ENCODE data around the gene SUDS3. TPM values are rescaled to one million over a fixed set of nuclear protein-coding genes. Genes with fewer than 3 reads are reported as not detected.
A peak's percentile ranks its signal among the peaks of the same experiment; 100 is the strongest.

Gene SUDS3
- total and polyA plus RNA-seq, 2 donors (not counting 1 experiment from before 2014, with no cell fraction given), result 20.3 to 31.4 TPM

- Histone ChIP-seq H2AFZ (ENCODE audit: low read length) (peak within 1 kb of the TSS; percentile 28), H3K79me2 (ENCODE audit: control insufficient read depth, insufficient read depth, low read length) (peaks cover 64% of the 10 kb centered on the region), H3K27ac (ENCODE audit: insufficient read depth, low read length) (peak within 1 kb of the TSS; percentile 82), H3K27me3 (ENCODE audit: control insufficient read depth, insufficient read depth, low read length) (no peaks in the 10 kb centered on the region), H3K9me3 (ENCODE audit: control insufficient read depth, insufficient read depth, low read depth, low read length) (no peaks in the 10 kb centered on the region), H4K20me1 (ENCODE audit: control insufficient read depth, extremely low read depth, insufficient read depth, low read length) (no peaks in the 10 kb centered on the region), H3K4me3 (replicated peaks in 1 of 4; ENCODE audit: control extremely low read depth in 1 of 4, insufficient read depth in 1 of 4, low read depth in 3 of 4, low read length in 4 of 4) (peak within 1 kb of the TSS; percentile 72 to 94 (median 89)), H3K9ac (ENCODE audit: insufficient read depth, low read length) (peak within 1 kb of the TSS; percentile 84), H3K4me2 (ENCODE audit: extremely low read depth, insufficient read depth, low read length) (peak within 1 kb of the TSS; percentile 83), H3K4me1 (ENCODE audit: control insufficient read depth, extremely low read depth, insufficient read depth, low read length) (peaks cover 4% of the 10 kb centered on the region), H3K36me3 (ENCODE audit: control insufficient read depth, insufficient read depth, low read length) (no peaks in the 10 kb centered on the region)
- DNase-seq (ENCODE audit: low read depth in 2 of 2), result peak; percentile 99
- TF ChIP-seq CTCF (conservative IDR thresholded peaks at IDR 0.05 in 1 of 2, IDR thresholded peaks at IDR 0.05 in 1 of 2; ENCODE audit: low read depth in 1 of 2, low read length in 2 of 2) (no peak), EZH2 (IDR thresholded peaks at IDR 0.05; ENCODE audit: low read length, missing control alignments) (no peak)
These were observed 3.5 kb upstream of the SUDS3 start, which contains the start of gene TAOK3 for GRCh38 chr12:118372541-118373495. TSS of gene TAOK3 (minus strand) at chr12:118372907. CDS start at chr12:118255567, 117,340 bp downstream.

GRCh38 chr12:118373616-118374015 lies 2.7 kb upstream of the SUDS3 start:
- Histone ChIP-seq H3K27ac (ENCODE audit: insufficient read depth, low read length) (no peak overlapping the region), H3K4me2 (ENCODE audit: extremely low read depth, insufficient read depth, low read length) (peak overlapping the region; percentile 75), H3K79me2 (ENCODE audit: control insufficient read depth, insufficient read depth, low read length) (peaks cover 63% of the 10 kb centered on the region), H3K27me3 (ENCODE audit: control insufficient read depth, insufficient read depth, low read length) (no peaks in the 10 kb centered on the region), H3K4me1 (ENCODE audit: control insufficient read depth, extremely low read depth, insufficient read depth, low read length) (peaks cover 4% of the 10 kb centered on the region), H4K20me1 (ENCODE audit: control insufficient read depth, extremely low read depth, insufficient read depth, low read length) (no peaks in the 10 kb centered on the region), H2AFZ (ENCODE audit: low read length) (no peak overlapping the region), H3K9me3 (ENCODE audit: control insufficient read depth, insufficient read depth, low read depth, low read length) (no peaks in the 10 kb centered on the region), H3K9ac (ENCODE audit: insufficient read depth, low read length) (no peak overlapping the region), H3K36me3 (ENCODE audit: control insufficient read depth, insufficient read depth, low read length) (no peaks in the 10 kb centered on the region), H3K4me3 (replicated peaks in 1 of 4; ENCODE audit: control extremely low read depth in 1 of 4, insufficient read depth in 1 of 4, low read depth in 3 of 4, low read length in 4 of 4) (peak overlapping the region; percentile 65 to 81 (median 72))
- TF ChIP-seq EZH2 (IDR thresholded peaks at IDR 0.05; ENCODE audit: low read length, missing control alignments) (no peak), CTCF (conservative IDR thresholded peaks at IDR 0.05 in 1 of 2, IDR thresholded peaks at IDR 0.05 in 1 of 2; ENCODE audit: low read depth in 1 of 2, low read length in 2 of 2) (no peak)
- DNase-seq (ENCODE audit: low read depth in 2 of 2), result no peak

GRCh38 chr12:118374126-118374725 lies 2.1 kb upstream of the SUDS3 start:
- Histone ChIP-seq H3K9me3 (ENCODE audit: control insufficient read depth, insufficient read depth, low read depth, low read length) (no peaks in the 10 kb centered on the region), H3K27me3 (ENCODE audit: control insufficient read depth, insufficient read depth, low read length) (no peaks in the 10 kb centered on the region), H3K4me3 (replicated peaks in 1 of 4; ENCODE audit: control extremely low read depth in 1 of 4, insufficient read depth in 1 of 4, low read depth in 3 of 4, low read length in 4 of 4) (peak overlapping the region in 1 of 4 experiments; percentile 72), H3K79me2 (ENCODE audit: control insufficient read depth, insufficient read depth, low read length) (peaks cover 61% of the 10 kb centered on the region), H3K36me3 (ENCODE audit: control insufficient read depth, insufficient read depth, low read length) (no peaks in the 10 kb centered on the region), H3K27ac (ENCODE audit: insufficient read depth, low read length) (peak overlapping the region; percentile 23), H4K20me1 (ENCODE audit: control insufficient read depth, extremely low read depth, insufficient read depth, low read length) (no peaks in the 10 kb centered on the region), H3K9ac (ENCODE audit: insufficient read depth, low read length) (no peak overlapping the region), H3K4me1 (ENCODE audit: control insufficient read depth, extremely low read depth, insufficient read depth, low read length) (peaks cover 4% of the 10 kb centered on the region), H3K4me2 (ENCODE audit: extremely low read depth, insufficient read depth, low read length) (no peak overlapping the region), H2AFZ (ENCODE audit: low read length) (no peak overlapping the region)
- TF ChIP-seq CTCF (conservative IDR thresholded peaks at IDR 0.05 in 1 of 2, IDR thresholded peaks at IDR 0.05 in 1 of 2; ENCODE audit: low read depth in 1 of 2, low read length in 2 of 2) (no peak), EZH2 (IDR thresholded peaks at IDR 0.05; ENCODE audit: low read length, missing control alignments) (no peak)
- DNase-seq (ENCODE audit: low read depth in 2 of 2), result no peak

Data from fibroblast of lung (primary cell).